D721Med (cell line): Measurements from ENCODE around the gene DTNB.

Experiments
- DNase-seq: peaks from one replicate; pipeline ENCODE4 v3.0.0; 2011; ENCODE audit warnings: low spot score; ENCODE audit not compliant: insufficient read length
- FAIRE-seq: peaks from 2 replicates; lab custom pipeline; 2011; peaks lifted over from hg19 to GRCh38; lab: Jason Lieb, UNC
- CTCF ChIP-seq: IDR thresholded peaks from 2 replicates; pipeline ENCODE4 v1.5.1; 2012; ENCODE audit warnings: mild to moderate bottlenecking, control low read depth; ENCODE audit not compliant: insufficient read depth; ENCODE audit errors: missing control alignments

DTNB gene

GRCh38 chr2:25505622-25506021, 167.8 kb downstream of the DTNB start:
- FAIRE-seq (no peak), DNase-seq (no peak)
- TF ChIP-seq CTCF = no peak

- no peak for FAIRE-seq
- no peak for DNase-seq
- no peak for TF ChIP-seq CTCF
Measured at GRCh38 chr2:25505182-25505581, 168.2 kb downstream of the DTNB start.

- no peak for FAIRE-seq
- no peak for TF ChIP-seq CTCF
- no peak for DNase-seq
Measured at GRCh38 chr2:25504266-25504665, 169.1 kb downstream of the DTNB start.

GRCh38 chr2:25499157-25499556, 174.2 kb downstream of the DTNB start:
- no peak for TF ChIP-seq CTCF
- no peak for FAIRE-seq
- no peak for DNase-seq

- no peak for FAIRE-seq
- no peak for DNase-seq
- TF ChIP-seq CTCF = no peak
Measured at GRCh38 chr2:25497918-25498407, 175.4 kb downstream of the DTNB start.

GRCh38 chr2:25497229-25497917, 176.0 kb downstream of the DTNB start:
- DNase-seq (no peak), FAIRE-seq (no peak)
- TF ChIP-seq CTCF = no peak

GRCh38 chr2:25494616-25495015, 178.8 kb downstream of the DTNB start:
- FAIRE-seq (no peak), DNase-seq (no peak)
- TF ChIP-seq CTCF = no peak
